Fibroblast of the conjunctiva (primary cell): ENCODE data around the gene STXBP4.

Experiments
- DNase-seq: peaks from one replicate; pipeline ENCODE4 v3.0.0-alpha.2; 2010; ENCODE audit warnings: low read depth

Gene STXBP4

DNA sequence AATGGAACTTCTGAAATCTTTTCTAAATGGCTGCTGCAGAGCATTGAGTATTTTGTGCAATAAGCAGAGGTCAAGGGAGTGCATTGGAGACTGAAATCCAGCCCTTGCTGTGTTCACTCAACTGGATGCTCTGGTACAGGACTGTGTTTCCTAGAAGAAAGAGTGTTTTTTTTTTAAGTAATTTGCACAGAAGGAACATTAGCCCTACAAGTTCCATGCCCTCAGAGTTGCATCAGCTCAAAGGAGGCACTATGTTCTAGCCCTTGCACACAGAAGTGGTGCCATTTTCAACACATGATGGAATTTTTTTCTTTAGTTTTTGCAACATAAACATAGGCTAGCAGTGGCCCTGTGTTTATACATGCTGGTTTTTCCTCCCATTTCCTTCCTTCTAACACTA is 152.1 kb downstream of the STXBP4 start:
- DNase-seq, result no peak

- no peak for DNase-seq
These were observed 152.7 kb downstream of the STXBP4 start for GRCh38 chr17:55121268-55121667.

DNA sequence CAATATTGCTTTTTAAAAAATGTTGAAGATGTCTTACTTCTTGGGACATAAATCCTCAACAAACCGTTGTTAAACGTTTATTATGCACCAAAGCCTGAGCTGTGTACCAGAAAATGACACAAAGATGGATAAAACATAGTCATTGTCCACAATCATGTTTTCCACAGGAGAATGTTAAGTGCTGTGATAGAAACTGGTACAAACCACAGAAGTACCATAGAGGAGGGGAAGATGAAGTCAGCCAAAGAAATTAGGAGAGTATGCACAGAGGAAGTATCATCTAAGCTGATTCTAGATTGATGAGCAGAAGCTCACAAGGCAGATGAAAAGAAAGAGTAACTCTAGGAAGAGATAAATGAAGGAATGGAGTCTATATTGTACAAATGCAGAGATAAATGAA is 153.5 kb downstream of the STXBP4 start:
- DNase-seq, result no peak

- DNase-seq, result no peak
These were observed 156.3 kb downstream of the STXBP4 start for GRCh38 chr17:55124730-55125360.

- no peak for DNase-seq
These were observed 165.0 kb downstream of the STXBP4 start for GRCh38 chr17:55133583-55133982.

- DNase-seq, result no peak
These were observed 166.1 kb downstream of the STXBP4 start for GRCh38 chr17:55134486-55135157.

DNA sequence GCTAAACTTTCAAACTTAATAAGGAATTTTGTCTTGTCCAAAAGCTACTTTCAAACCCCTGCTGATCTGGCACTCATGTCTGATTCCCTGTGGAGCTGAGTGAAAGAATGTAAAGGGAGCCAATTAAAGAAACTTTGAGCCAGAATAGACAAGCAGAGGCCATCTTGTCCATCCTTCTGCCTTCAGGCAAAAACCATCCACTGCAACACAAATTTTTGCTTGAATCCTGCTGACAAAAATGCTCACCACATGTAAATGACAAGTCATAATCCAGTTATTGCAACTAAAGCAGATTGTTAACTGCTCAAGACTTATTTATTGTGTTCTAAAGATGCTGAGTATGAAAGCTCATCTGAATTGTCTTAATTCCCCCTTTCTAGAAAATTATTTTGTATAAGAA is 172.2 kb downstream of the STXBP4 start:
- DNase-seq, result no peak

DNA sequence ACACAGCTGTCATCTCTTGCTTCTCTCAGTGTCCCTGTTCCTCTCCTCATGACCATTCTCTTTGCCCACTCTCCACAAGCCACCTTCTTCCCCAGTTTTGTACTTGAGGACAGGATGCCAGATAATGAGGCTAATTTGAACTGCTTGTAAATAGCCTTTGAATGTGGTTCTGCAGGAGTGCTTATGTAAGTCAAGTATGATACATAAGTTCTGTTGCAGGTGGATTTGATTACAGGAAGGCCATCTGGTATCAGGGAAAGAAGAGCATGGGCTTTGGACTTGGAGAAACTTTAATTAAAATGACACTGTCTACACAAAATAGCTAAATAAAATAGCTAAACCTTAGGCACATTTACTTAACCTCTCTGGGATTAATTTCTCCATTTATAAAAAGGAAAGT is 176.0 kb downstream of the STXBP4 start:
- DNase-seq, result no peak

DNA sequence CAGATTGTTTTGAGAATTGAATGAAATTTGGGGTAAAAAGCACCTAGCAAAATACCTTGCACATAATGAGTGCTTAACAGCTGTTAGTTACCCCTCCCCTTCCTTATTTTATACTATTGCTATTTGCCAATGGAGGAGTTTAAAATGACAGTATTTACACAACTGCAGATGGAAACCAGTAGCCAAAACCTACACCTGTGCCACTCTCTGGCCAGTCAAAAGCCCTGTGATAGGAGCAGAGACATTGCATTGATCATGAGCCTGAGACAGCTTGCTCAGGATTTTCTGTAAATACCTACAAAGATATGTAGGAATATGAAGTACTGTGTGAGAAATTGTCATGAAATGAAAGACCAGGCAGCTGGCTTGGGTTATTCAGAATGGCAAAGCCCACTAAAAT is 180.9 kb downstream of the STXBP4 start:
- DNase-seq, result no peak

DNA sequence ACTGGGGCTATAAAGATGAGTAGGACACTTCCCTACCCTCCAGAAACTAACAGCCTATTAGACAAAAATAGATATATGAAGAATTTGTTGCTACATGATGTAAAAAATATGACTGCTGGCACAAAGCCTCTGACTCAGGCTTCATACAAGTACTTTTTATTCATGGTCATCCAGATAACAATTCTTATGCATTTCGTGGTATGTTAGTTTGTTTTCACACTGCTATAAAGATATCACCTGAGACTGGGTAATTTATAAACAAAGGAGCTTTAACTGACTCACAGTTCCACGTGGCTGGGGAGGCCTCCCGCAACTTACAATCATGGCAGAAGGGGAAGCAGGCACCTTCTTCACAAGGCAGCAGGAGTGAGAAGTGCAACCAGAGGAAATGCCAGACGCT is 183.7 kb downstream of the STXBP4 start:
- DNase-seq, result no peak

GRCh38 chr17:55154101-55154500 is 185.5 kb downstream of the STXBP4 start:
- DNase-seq, result no peak

DNA sequence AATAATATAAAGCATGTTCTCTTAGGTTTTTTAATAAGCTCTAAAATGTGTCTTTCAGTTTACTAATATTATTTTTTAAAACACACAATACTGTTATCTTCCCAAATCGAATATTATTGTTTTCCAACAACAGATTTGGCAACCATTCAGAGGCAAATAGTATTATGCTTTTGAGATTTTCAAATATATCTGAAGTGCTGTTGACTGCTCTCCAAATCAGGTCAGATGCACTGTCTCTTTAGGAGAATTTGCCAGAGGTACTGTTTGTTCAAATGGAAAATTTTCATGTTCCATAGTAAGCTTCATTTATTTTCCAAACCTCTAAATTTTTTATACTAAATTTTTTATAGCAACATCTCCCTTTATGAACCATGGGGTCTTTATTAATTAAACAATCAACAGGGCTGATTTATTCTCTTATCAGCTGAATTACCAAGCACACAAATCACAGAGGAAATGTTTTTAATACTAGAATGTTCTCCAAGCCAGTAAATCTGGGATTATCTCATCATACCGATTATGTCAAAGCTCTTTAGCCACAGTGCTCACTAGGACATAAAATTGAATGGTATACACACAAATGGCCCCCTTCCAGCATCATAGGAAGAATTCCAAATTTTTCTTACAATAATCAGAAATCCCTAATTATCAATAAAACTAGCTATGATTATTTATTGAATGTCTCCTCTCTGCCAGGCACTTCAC is 187.4 kb downstream of the STXBP4 start:
- DNase-seq, result no peak

GRCh38 chr17:55157165-55157564 is 188.6 kb downstream of the STXBP4 start:
- DNase-seq, result no peak

DNA sequence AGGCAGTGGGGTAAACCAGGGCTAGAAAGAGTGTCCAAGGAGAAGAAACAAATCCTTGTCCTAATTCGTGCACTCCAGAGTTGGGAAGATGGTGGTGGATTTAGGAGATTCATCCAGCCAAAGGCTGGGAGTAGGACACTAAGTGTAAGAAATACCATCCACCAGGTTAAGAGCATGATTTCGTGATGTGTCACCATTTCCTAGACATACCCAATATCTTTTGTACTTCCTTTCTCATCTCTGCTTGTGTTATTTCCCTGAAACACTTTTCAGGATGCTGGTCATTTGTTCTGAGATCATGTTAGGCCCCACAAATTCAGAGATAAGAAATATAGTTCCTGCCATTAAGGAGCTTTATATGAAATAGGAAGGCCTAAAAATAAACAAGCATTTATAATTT is 189.9 kb downstream of the STXBP4 start:
- DNase-seq, result no peak

GRCh38 chr17:55159251-55159650 is 190.7 kb downstream of the STXBP4 start:
- no peak for DNase-seq

GRCh38 chr17:55160501-55160900 is 191.9 kb downstream of the STXBP4 start:
- no peak for DNase-seq

DNA sequence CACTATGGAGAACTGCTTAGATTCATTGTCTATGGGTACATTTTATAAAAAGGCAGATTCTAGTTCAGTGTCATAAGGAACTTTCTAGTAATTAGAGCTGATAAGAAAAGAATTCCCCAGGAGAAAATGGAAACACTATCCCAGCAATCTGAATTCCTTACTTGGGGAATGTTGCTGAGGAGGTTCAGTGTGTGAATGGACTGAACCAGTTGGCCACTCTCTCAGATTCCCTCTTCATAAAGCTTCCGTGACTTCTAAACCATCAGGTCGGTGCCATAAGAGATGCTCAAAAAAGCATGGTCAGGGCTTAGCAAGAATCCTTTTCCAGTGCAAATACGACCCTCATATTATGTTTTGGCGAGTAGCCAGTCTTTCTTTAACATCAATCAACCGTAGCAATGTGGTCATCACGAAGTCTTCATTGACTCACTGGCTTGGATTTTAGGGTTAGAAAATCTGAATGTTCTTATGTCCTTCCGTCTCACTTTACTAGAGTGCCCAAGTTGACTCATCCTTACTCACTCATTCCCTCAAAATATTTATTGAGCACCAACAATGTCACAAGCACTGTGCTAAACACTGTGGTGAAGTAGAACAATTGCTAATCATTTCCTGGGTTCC is 193.5 kb downstream of the STXBP4 start:
- DNase-seq, result peak; percentile 52

DNA sequence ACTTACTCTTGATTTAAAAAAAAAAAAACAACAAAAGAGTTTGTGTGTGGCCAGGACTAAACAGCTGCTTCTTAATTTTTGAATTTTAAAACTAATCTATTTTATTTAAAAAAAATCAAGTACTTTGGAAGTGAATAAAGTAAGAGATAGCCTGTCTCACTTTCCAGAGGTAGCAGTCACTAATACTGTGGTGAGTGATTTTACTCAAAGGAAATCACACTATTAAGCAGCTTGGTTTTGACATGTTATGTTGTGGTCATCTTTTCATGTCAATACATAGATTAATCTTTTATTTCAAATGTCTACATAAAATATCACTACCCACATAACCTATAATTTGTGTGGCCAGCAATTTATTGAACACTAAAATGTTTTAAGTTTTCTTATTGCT is 194.0 kb downstream of the STXBP4 start:
- DNase-seq, result no peak

DNA sequence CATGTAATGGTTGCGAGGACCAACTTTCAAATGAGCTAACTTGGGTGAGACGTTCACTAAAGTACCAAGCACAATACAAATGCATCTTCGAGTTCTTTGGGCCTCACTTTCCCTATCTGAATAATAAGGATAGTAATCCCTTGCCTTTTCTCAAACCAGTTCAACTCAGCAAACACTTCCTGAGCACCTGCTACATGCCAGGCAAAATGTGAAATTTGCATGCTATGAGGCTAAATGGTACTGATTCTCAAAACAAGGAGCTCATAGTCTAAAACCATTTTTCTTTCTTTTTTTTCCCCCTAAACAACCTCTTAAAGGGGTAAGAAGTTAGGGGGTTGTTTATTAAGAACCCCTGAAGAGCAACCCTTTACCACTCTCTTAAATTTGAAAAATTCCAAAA is 194.8 kb downstream of the STXBP4 start:
- DNase-seq, result no peak

GRCh38 chr17:55166506-55166905 is 197.9 kb downstream of the STXBP4 start:
- no peak for DNase-seq

- no peak for DNase-seq
These were observed 198.6 kb downstream of the STXBP4 start for GRCh38 chr17:55167024-55167725.

DNA sequence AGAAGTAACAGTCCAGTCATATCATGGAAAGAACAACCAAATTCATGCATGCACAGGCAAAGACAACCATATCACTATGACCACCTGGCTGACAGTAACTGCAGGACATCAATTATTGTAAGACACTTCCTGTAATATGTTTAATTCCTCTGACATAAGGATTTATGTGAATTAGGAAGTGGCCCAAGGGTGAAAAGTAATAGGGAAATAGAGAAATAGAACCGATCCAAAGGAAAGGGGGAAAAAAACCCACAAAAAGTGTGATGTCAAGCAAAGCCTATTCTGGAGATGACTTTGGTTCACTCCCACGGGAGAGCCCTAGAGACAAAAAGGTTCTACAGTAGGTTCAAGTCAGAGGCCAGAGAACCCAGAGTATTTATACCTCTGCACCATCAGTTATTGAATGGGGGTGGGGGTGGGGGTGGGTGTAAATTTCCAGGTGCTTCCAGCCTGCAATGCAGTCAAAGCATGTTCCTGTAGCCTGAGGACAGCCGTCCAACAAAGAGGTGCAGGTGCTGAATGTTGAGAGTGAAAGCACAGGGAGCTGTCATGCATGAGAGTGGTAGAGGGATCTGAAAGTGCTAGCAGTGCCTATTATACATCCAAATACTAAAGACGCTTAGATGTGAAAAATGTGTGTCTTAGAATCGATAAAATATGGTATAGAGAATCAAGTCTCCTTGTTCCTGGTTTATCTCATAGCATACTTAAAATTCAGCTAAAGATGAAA is 200.6 kb downstream of the STXBP4 start:
- no peak for DNase-seq
